Vagina (tissue), 2 donors: ENCODE data around the gene RGS2.

Experiments
- CTCF ChIP-seq, 3 experiments: fragments of 450-650 bp in 2 of 3; fragments of 200-600 bp in 1 of 3; sonication (generic) in 1 of 3; IDR thresholded peaks; one replicate each; pipeline ENCODE4 v1.5.1; 2017 to 2019; ENCODE audit warnings: antibody characterized with exemption in 3 of 3, mild to moderate bottlenecking in 2 of 3, moderate library complexity in 2 of 3
- POLR2AphosphoS5 ChIP-seq, 2 donors: sonication (generic); formaldehyde crosslinking; IDR thresholded peaks; one replicate each; pipeline ENCODE4 v1.9.0; 2017; ENCODE audit warnings: antibody characterized with exemption in 2 of 2, mild to moderate bottlenecking in 2 of 2, low read depth in 1 of 2; ENCODE audit not compliant: insufficient read depth in 1 of 2

- no peak for TF ChIP-seq CTCF (IDR thresholded peaks at IDR 0.05)
- TF ChIP-seq POLR2AphosphoS5 (IDR thresholded peaks at IDR 0.05; ENCODE audit: insufficient read depth in 1 of 2, low read depth in 1 of 2) = no peak
Observed at GRCh38 chr1:192776998-192777397, 31.8 kb upstream of the RGS2 start.
